ENCODE measurements around the gene PPM1D.

The PPM1D gene

GRCh38 chr17:60615840-60616239 is 15.8 kb downstream of the PPM1D start:
- H3K4me2 ChIP-seq (ENCODE audit: low read length), result no peak overlapping the region
- no peak overlapping the region for H2AFZ ChIP-seq
- H3K4me3 ChIP-seq (ENCODE audit: low read depth, low read length), result no peak overlapping the region
- no peak overlapping the region for H3K9ac ChIP-seq
- no peaks in the 10 kb centered on the region for H3K36me3 ChIP-seq (ENCODE audit: control insufficient read depth, insufficient read depth, low read length)
- H3K4me1 ChIP-seq, result peaks cover 5% of the 10 kb centered on the region
- H3K9me3 ChIP-seq (ENCODE audit: control insufficient read depth, low read length), result no peaks in the 10 kb centered on the region
- H3K27ac ChIP-seq, result no peak overlapping the region
- peaks cover 46% of the 10 kb centered on the region for H3K79me2 ChIP-seq
- no peaks in the 10 kb centered on the region for H3K27me3 ChIP-seq (ENCODE audit: control insufficient read depth, insufficient read depth, low read length)
- no peak for TF ChIP-seq CTCF (IDR thresholded peaks at IDR 0.05)

GRCh38 chr17:60618080-60618479 is 18.1 kb downstream of the PPM1D start:
- no peak overlapping the region for H2AFZ ChIP-seq
- H3K4me2 ChIP-seq (ENCODE audit: low read length), result no peak overlapping the region
- H3K27me3 ChIP-seq (ENCODE audit: control insufficient read depth, insufficient read depth, low read length), result no peaks in the 10 kb centered on the region
- TF ChIP-seq CTCF (IDR thresholded peaks at IDR 0.05), result no peak
- H3K4me1 ChIP-seq, result no peaks in the 10 kb centered on the region
- no peak overlapping the region for H3K4me3 ChIP-seq (ENCODE audit: low read depth, low read length)
- no peak overlapping the region for H3K27ac ChIP-seq
- peaks cover 32% of the 10 kb centered on the region for H3K79me2 ChIP-seq
- H3K9me3 ChIP-seq (ENCODE audit: control insufficient read depth, low read length), result no peaks in the 10 kb centered on the region
- H3K9ac ChIP-seq, result no peak overlapping the region
- no peaks in the 10 kb centered on the region for H3K36me3 ChIP-seq (ENCODE audit: control insufficient read depth, insufficient read depth, low read length)

- TF ChIP-seq CTCF (IDR thresholded peaks at IDR 0.05), result no peak
Observed at GRCh38 chr17:60618854-60619526, 19.0 kb downstream of the PPM1D start.

GRCh38 chr17:60622961-60623360 is 23.0 kb downstream of the PPM1D start:
- H3K9me3 ChIP-seq (ENCODE audit: control insufficient read depth, low read length), result no peaks in the 10 kb centered on the region
- no peaks in the 10 kb centered on the region for H3K27me3 ChIP-seq (ENCODE audit: control insufficient read depth, insufficient read depth, low read length)
- no peaks in the 10 kb centered on the region for H3K36me3 ChIP-seq (ENCODE audit: control insufficient read depth, insufficient read depth, low read length)
- H3K9ac ChIP-seq, result no peak overlapping the region
- no peak overlapping the region for H3K27ac ChIP-seq
- no peak for TF ChIP-seq CTCF (IDR thresholded peaks at IDR 0.05)
- H3K4me3 ChIP-seq (ENCODE audit: low read depth, low read length), result no peak overlapping the region
- H2AFZ ChIP-seq, result no peak overlapping the region
- peaks cover 16% of the 10 kb centered on the region for H3K79me2 ChIP-seq
- no peaks in the 10 kb centered on the region for H3K4me1 ChIP-seq
- no peak overlapping the region for H3K4me2 ChIP-seq (ENCODE audit: low read length)

More at GRCh38 chr17:60618854-60619526, 19.0 kb downstream of the PPM1D start:
- no peak overlapping the region for H3K4me2 ChIP-seq (ENCODE audit: low read length)
- no peak overlapping the region for H2AFZ ChIP-seq
- no peaks in the 10 kb centered on the region for H3K9me3 ChIP-seq (ENCODE audit: control insufficient read depth, low read length)
- no peak overlapping the region for H3K27ac ChIP-seq
- no peaks in the 10 kb centered on the region for H3K27me3 ChIP-seq (ENCODE audit: control insufficient read depth, insufficient read depth, low read length)
- H3K36me3 ChIP-seq (ENCODE audit: control insufficient read depth, insufficient read depth, low read length), result no peaks in the 10 kb centered on the region
- no peak overlapping the region for H3K9ac ChIP-seq
- no peaks in the 10 kb centered on the region for H3K4me1 ChIP-seq
- peaks cover 28% of the 10 kb centered on the region for H3K79me2 ChIP-seq
- H3K4me3 ChIP-seq (ENCODE audit: low read depth, low read length), result no peak overlapping the region

GRCh38 chr17:60623415-60623814 is 23.4 kb downstream of the PPM1D start:
- no peak overlapping the region for H3K4me3 ChIP-seq (ENCODE audit: low read depth, low read length)
- H3K9me3 ChIP-seq (ENCODE audit: control insufficient read depth, low read length), result no peaks in the 10 kb centered on the region
- H3K9ac ChIP-seq, result no peak overlapping the region
- no peak for TF ChIP-seq CTCF (IDR thresholded peaks at IDR 0.05)
- H3K4me2 ChIP-seq (ENCODE audit: low read length), result no peak overlapping the region
- H3K36me3 ChIP-seq (ENCODE audit: control insufficient read depth, insufficient read depth, low read length), result no peaks in the 10 kb centered on the region
- H3K27ac ChIP-seq, result no peak overlapping the region
- peaks cover 16% of the 10 kb centered on the region for H3K79me2 ChIP-seq
- no peak overlapping the region for H2AFZ ChIP-seq
- no peaks in the 10 kb centered on the region for H3K4me1 ChIP-seq
- H3K27me3 ChIP-seq (ENCODE audit: control insufficient read depth, insufficient read depth, low read length), result no peaks in the 10 kb centered on the region

Data from parathyroid adenoma (tissue), 2 donors.